ENCODE measurements around the gene DTHD1.
A peak's percentile ranks its signal among the peaks of the same experiment; 100 is the strongest.

The DTHD1 gene

DNA sequence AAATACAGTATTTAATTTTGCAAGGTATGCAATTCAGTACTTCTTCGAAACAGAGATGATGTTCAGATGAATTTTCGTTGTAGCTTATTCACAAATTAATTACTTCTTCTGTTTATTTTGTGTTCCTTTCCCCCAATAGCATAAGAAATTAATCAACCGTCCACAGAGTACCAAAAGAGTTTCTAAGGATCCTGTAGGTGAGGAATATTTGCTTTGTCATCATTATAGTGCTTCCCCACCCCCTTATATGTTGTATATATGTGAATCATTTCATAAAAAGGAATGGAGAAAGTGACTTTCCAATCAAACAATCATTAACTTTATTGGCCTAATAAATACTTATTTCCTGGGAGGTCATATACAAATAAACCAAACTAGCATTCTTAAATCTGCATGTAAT, 57.6 kb downstream of the DTHD1 start:
- no peak for TF ChIP-seq CTCF (IDR thresholded peaks at IDR 0.05; ENCODE audit: low read depth, low read length, missing control alignments)
- H3K4me3 ChIP-seq (ENCODE audit: low read depth, low read length) = no peak overlapping the region
- DNase-seq (ENCODE audit: low read depth) = no peak

DNA sequence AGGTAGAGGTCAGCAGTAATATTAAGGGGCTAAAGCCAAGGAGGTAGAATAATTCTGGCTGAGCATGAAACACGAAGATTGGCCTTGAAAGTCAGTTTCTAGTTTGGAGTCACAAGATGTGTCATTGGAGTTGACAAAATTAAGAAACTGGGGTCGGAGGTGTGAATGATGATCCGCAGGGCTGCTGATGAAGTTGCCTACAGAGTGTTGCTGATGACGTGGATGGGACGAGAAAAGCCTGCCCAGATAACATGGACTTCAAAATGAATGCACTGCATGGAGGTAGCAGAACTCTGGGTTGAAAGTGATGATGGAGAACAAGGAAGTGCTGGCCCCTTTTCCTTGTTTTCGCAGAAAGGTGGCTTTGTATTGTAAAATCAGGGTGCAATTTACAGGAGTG, 60.5 kb downstream of the DTHD1 start:
- no peak for DNase-seq (ENCODE audit: low read depth)
- no peak overlapping the region for H3K4me3 ChIP-seq (ENCODE audit: low read depth, low read length)
- TF ChIP-seq CTCF (IDR thresholded peaks at IDR 0.05; ENCODE audit: low read depth, low read length, missing control alignments) = no peak

DNA sequence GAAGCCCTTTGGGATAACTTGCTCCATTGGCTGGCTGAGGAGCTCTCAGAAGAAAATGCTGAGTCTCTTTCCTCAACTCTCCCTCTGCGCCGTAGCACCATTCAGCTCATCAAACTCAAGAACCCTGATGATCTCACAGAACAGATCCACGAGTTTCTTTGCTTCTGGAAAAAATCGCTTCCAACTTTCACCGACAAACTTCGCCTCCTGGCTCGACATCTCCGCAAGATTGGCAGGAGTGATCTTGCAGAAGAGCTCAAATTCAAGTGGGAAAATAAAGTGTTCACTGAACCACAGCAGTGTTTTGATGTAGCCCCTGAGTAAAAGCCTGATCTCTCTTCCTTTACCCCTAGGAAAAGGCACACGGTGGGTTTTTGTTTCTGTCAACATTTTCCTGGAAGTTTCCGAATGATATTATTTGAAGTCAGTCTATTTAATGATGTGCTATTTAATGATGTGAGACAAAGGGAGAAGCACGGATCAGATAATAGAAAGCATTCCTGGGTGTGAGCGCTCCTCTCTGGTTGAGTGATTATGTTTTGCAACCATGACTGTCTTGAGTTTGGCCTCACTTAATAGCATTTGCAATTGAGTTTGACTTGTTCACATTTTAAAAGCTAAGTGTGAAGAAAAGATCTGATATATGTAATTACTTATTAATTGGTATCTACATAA, 62.2 kb downstream of the DTHD1 start:
- no peak for TF ChIP-seq CTCF (IDR thresholded peaks at IDR 0.05; ENCODE audit: low read depth, low read length, missing control alignments)
- no peak for DNase-seq (ENCODE audit: low read depth)
- H3K4me3 ChIP-seq (ENCODE audit: low read depth, low read length) = no peak overlapping the region

- peak; percentile 59 for DNase-seq (ENCODE audit: low read depth)
- no peak for TF ChIP-seq CTCF (IDR thresholded peaks at IDR 0.05; ENCODE audit: low read depth, low read length, missing control alignments)
- no peak overlapping the region for H3K4me3 ChIP-seq (ENCODE audit: low read depth, low read length)
Measured at GRCh38 chr4:36348403-36348938, 67.1 kb downstream of the DTHD1 start.

- no peak for TF ChIP-seq CTCF (IDR thresholded peaks at IDR 0.05; ENCODE audit: low read depth, low read length, missing control alignments)
- DNase-seq (ENCODE audit: low read depth) = no peak
- no peak overlapping the region for H3K4me3 ChIP-seq (ENCODE audit: low read depth, low read length)
Measured at GRCh38 chr4:36349938-36350549, 68.6 kb downstream of the DTHD1 start.

DNA sequence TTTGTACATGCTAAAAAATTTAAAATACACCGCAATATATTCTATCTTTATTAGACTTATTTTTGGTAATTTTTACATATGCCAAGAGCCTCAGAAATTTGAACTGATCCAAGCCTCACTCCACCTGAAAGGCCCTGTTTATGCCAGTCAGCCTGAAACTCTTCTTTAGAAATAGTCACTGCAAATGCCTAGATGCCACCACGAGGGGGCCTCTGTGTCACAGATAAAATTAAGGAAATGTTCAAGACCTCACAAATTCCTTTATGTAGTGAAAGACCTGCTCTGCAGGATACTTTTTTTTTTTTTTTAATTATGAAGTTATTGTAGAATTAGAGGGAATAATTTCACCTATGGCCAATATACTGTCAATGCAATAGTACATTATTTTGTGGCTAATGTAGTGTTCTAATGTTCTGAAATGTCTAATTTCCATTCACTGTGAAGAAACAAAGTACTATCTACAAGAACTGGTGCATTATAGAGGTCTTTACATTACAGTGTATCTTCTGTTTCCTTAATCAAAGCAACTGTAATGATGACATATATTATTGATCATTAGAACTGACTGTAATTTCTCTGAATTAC, 69.8 kb downstream of the DTHD1 start:
- DNase-seq (ENCODE audit: low read depth) = peak; percentile 50
- H3K4me3 ChIP-seq (ENCODE audit: low read depth, low read length) = no peak overlapping the region
- TF ChIP-seq CTCF (IDR thresholded peaks at IDR 0.05; ENCODE audit: low read depth, low read length, missing control alignments) = peak; percentile 66

Measured in GM12864 (cell line).